Activated CD8-positive, alpha-beta memory T cell treated with anti-CD3 and anti-CD28 coated beads, Interleukin-2, amount 50 U/mL, for 1 hour (primary cell): ENCODE data around the gene ZFHX3.
"Not testable (repeated sequence)": the region's sequence is repeated elsewhere in the genome, so short reads cannot be mapped to it uniquely, and the experiment has no call there.

Experiments
- DNase-seq: peaks from one replicate; pipeline ENCODE4 v3.0.0-alpha.2; 2020; ENCODE audit errors: extremely low read depth

The ZFHX3 gene

DNA sequence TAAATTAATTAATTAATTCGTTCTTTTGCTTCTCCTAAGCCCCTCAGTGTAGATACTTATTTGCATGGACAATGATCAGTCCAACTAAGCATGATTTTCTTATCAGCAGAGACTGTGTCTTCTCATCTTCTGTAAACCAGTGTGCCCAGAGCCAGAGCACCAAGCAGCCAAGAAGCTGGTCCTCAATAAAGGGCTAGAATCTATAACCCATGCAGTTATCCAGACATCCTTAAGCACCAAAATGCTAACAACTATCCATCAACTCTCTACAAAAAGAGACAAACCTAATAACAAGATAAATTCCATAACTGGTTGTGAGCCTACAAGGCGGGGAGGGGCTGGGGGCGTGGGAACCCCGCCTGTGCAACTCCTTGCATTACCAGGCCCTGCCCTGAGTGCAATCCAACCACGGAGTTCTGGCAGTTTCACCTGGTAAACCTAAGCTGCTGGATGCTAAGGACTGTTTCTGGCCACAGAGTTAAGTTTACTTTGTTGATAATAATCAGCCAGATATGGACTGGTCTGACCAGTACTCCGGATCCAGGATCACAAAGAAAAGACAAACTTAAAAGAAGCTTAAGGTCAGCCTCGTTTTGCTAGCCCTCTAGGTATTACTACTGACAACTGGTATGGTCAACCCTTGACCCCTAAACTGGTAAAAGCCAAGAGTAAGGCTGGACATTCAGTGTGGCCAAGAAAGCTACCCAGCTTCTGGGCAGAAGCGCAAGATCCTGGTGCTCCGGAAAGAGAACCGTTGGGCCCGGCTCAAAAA, 51.5 kb downstream of the ZFHX3 start:
- DNase-seq = no peak

DNA sequence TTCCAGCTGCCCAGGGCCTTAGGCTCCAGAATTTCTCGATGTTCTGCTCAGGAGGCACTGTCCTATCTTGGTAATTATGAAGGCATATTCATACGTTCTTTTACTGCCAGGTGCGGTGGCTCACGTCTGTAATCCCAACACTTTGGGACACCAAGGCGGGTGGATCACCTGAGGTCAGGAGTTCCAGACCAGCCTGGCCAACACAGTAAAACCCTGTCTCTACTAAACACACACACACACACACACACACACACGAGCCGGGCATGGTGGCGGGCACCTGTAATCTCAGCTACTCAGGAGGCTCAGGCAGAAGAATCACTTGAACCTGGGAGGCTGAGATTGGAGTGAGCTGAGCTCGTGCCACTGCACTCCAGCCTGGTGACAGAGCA, 52.1 kb downstream of the ZFHX3 start:
- DNase-seq = not testable (repeated sequence)

- DNase-seq = no peak
Observed at GRCh38 chr16:72995151-72995881, 52.6 kb downstream of the ZFHX3 start.

DNA sequence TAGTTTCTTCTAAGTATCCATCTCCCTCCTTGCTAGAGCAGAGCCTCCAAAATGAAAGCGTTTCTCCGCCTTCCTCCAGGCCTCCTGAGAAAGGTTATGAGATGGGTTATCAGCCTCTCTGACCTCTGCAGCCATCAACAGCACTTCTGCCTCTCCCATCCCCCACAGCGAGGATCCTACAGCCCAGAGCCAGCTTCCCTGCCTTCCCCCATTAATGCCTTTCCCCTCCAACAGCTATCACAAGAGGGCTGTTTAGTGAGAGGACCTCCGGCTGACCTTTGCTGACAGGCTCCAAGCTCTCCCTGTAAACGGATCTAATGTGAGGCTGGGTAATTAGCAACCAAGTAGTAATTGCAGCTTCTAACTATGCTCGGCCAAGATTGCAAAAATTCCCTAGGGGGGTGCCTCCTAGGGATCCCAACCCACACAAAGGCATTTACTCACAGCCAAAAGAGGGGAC, 55.8 kb downstream of the ZFHX3 start:
- no peak for DNase-seq

DNA sequence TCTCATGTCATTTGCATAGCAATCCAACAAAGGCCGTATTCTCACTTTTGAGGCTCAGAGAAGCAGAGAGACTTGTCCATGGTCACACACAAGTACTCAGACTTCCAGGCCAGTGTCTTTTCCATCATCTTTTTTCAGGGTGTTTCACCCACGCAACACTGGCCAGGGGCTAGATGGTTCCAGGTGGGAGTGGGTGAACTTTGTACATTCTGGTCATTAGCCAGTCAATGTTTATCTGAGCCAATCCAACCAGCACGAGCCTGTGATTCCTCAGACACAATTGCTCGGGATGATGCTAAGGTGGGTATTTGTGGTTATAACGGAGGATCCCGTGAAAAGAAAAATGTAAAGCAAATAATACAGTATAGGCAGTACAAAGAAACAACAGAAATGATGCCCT, 56.3 kb downstream of the ZFHX3 start:
- DNase-seq = no peak

- no peak for DNase-seq
Observed at GRCh38 chr16:72991211-72991610, 56.7 kb downstream of the ZFHX3 start.

GRCh38 chr16:72990571-72990970, 57.4 kb downstream of the ZFHX3 start:
- no peak for DNase-seq

GRCh38 chr16:72989579-72990551, 58.1 kb downstream of the ZFHX3 start:
- no peak for DNase-seq

- DNase-seq = not testable (repeated sequence)
Observed at GRCh38 chr16:72989203-72989578, 58.7 kb downstream of the ZFHX3 start.

DNA sequence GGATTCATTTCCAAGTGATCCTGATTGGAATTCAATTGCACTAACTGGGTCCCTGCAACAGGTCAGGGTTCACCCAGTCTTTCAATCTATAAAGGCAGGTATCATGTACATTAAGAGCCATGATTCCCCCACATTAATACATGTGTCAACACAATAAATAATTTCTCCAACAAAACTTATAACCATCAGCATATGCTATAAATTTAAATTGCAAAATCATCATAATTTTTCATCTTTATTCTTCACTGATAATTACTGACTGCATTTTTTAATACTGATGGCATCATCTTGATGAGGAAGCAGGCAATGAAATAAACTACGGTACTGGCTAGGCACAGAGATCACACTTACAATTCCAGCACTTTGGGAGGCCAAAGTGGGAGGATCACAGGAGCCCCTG, 59.4 kb downstream of the ZFHX3 start:
- no peak for DNase-seq

- DNase-seq = no peak
Observed at GRCh38 chr16:72987480-72987901, 60.4 kb downstream of the ZFHX3 start.

GRCh38 chr16:72985995-72986394, 61.9 kb downstream of the ZFHX3 start:
- no peak for DNase-seq

DNA sequence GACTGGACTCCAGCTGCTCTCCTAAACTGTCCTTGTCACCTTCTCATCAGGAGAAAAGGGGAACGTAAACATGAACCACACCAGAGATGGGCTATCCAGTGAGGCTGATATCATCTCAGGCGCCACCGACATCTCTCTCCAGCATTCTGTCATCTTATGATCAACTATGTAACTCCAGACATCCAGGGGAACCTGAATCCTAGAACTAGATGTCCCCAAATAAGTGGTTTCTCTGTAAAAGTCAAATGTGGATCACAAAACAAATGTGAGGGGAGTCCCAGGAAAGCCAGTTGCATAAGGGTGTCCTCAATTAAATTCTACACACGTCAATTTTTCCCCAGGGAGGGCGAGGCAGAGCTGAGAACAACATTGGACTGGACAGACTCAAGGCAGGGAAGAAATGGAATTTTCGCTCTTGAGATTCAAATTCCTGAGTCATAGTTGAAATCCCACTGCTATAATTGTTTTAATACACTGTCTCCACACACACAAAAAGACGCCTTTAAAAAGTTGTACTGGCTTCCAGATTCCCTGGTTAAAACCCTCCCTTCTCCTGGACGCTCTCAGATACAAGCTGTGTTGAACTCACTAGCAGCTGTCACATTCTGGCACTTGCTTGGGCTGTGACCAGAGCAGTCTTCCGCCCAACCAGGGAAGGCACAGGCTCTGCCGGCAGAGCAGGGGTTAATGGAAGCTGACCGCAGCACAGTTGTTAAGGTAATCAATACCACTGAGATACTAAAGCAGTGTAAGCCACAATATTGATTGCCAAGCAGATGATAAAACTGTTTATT, 62.6 kb downstream of the ZFHX3 start:
- no peak for DNase-seq

GRCh38 chr16:72983728-72984350, 64.1 kb downstream of the ZFHX3 start:
- DNase-seq = no peak

- no peak for DNase-seq
Observed at GRCh38 chr16:72983241-72983640, 64.7 kb downstream of the ZFHX3 start.

DNA sequence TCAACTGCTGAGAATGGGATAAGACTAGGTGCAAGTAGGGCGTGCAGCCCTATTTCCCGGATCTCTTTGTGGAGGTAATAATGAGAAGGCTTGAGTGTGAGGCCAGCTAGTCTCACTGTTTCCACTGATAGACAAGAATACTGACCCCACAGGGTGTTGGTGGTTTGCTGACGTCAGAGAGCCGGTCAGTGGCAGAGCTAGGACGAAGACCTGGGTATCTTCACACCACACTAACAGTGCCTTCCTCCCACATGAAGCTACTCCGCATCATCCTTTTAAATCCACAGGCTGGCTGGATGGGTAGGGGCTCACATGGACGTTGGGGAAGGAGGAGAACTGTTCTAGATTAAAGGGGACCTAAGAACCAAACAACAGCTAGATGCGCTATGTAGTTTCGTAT, 68.0 kb downstream of the ZFHX3 start:
- DNase-seq = no peak

DNA sequence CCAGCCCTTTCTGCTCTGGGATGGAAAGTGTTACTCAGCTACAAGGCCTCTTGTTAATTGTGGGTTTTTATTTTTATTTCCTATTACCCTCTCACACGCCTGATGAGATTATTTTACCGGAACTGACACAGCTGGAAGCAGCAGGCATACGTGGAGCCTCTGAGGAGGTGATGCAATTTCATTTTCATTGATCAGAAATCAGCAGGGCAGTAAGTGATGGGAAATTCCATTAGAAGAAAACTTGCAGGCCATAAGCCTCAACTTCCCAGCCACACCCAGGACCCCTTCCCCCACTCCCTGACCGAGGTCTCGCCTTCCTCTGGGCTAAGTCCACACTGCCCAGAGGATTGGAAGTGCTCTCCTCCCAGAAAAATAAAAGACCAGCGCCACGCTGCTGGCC, 69.7 kb downstream of the ZFHX3 start:
- DNase-seq = no peak

- DNase-seq = no peak
Observed at GRCh38 chr16:72977127-72977526, 70.8 kb downstream of the ZFHX3 start.

DNA sequence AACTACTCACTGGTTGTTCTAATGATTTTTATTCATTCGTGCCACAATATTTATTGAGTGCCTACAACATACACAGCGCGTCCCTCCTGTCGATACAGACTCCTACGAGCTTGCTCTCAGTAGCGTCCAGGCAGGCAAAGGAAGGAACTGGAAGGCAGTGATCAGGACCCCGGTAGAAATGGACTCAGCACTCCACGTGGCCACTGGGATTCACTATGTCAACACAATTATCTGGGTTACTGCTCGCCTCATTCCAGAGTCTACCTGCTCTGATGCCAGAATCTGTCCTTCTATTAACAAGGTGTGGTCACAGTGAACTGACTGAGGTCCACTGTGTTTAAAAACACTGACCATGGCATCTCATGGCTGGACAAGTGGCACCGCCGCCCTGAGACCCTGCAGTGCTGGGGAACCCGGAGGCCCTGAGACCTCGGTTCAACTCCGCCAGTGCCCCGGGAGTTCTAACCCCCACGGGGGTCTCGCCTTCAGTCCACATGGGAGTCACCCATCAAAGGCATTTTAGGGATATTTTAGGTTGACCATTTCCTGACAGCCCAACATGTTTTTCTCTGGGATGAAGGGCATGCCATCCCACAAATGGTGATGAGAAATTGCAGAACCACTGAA, 71.4 kb downstream of the ZFHX3 start:
- DNase-seq = no peak

DNA sequence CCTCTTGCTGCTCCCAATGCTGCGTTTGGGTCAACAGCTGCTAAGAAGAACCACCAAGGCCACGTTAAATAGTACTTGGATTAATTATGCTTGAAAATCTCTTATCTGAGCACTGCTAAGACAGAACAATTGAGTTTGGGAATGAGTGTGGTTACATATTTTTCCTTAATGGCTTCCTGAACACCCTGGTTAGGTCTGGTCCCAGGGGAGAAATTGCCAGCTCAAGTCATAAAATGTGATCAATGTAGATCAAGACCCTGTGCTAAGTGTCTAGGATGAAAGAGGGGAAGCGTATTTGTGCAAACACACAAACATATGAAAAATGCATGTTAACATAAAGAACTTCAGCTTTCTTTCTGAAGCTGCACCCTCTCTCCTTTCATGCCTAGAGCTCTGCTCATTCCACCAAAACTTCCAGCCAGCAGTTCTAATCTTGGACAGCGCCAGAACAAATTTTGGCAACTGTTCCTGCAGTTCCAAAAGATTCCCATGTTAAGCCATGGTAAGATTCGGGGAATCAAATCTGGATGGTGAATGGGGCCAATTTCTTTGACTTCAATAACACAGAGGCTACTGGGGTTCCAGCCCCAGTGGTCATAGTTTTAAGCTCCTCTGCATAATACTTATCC, 72.0 kb downstream of the ZFHX3 start:
- DNase-seq = no peak
